Progenitor cell of endocrine pancreas (in vitro differentiated cells): ENCODE results near the gene AGAP9. TPM values are rescaled to one million over a fixed set of nuclear protein-coding genes. Genes with fewer than 3 reads are reported as not detected.
"Not testable (repeated sequence)": the region's sequence is repeated elsewhere in the genome, so short reads cannot be mapped to it uniquely, and the experiment has no call there.

Experiments
- DNase-seq: peaks from one replicate; pipeline ENCODE4 v3.0.0; 2021; ENCODE audit warnings: low spot score; ENCODE audit not compliant: unreplicated experiment
- H3K27ac Mint-ChIP-seq: 2 replicates; pipeline ENCODE4 v1.8.0; 2021; ENCODE audit warnings: mild to moderate bottlenecking, moderate library complexity, mixed read lengths
- H3K27me3 Mint-ChIP-seq: 2 replicates; pipeline ENCODE4 v1.8.0; 2021; ENCODE audit warnings: mixed read lengths
- H3K36me3 Mint-ChIP-seq: 2 replicates; pipeline ENCODE4 v1.8.0; 2022; ENCODE audit warnings: mixed read lengths; ENCODE audit not compliant: insufficient read depth
- H3K4me1 Mint-ChIP-seq: 2 replicates; pipeline ENCODE4 v1.8.0; 2021; ENCODE audit warnings: low read depth, mixed read lengths
- H3K4me3 Mint-ChIP-seq: 2 replicates; pipeline ENCODE4 v1.8.0; 2021; ENCODE audit warnings: low read depth, mild to moderate bottlenecking, moderate library complexity, mixed read lengths
- H3K9me3 Mint-ChIP-seq: 2 replicates; pipeline ENCODE4 v1.8.0; 2021; ENCODE audit warnings: low read depth, mixed read lengths
- long read RNA-seq: library from polyadenylated mRNA; unstranded; transcript quantifications from one replicate; pipeline ENCODE4 v2.0.0, GENCODE V29; 2020
- total RNA-seq: library from RNA; stranded (reverse); gene quantifications from 2 replicates; pipeline ENCODE4 v1.2.1, GENCODE V29; 2021

AGAP9 gene
- total RNA-seq, result 20.3 and 21.7 TPM in 2 replicates
- long read RNA-seq, partial matches to known transcripts, result 0 of 1 reads
- long read RNA-seq, other reads (novel, unspliced or antisense), result 1 of 1 reads

GRCh38 chr10:47523475-47523874, at the start of gene AGAP9:
TSS of gene AGAP9 (minus strand) at chr10:47523638. CDS start at chr10:47523526, 112 bp downstream.
- not testable (repeated sequence) for H3K36me3 Mint-ChIP-seq, DNase-seq, H3K27me3 Mint-ChIP-seq, H3K4me1 Mint-ChIP-seq, H3K4me3 Mint-ChIP-seq, H3K9me3 Mint-ChIP-seq, H3K27ac Mint-ChIP-seq

- not testable (repeated sequence) for H3K36me3 Mint-ChIP-seq, H3K27me3 Mint-ChIP-seq, H3K4me1 Mint-ChIP-seq, H3K9me3 Mint-ChIP-seq, H3K27ac Mint-ChIP-seq, H3K4me3 Mint-ChIP-seq, DNase-seq
Measured at GRCh38 chr10:47571138-47571912, 47.9 kb upstream of the AGAP9 start.

- DNase-seq, H3K4me3 Mint-ChIP-seq, H3K4me1 Mint-ChIP-seq, H3K27ac Mint-ChIP-seq, H3K9me3 Mint-ChIP-seq, H3K36me3 Mint-ChIP-seq, H3K27me3 Mint-ChIP-seq: not testable (repeated sequence)
Measured at GRCh38 chr10:47566757-47567156, 43.3 kb upstream of the AGAP9 start.

GRCh38 chr10:47566108-47566699, 42.8 kb upstream of the AGAP9 start:
- H3K27me3 Mint-ChIP-seq, H3K27ac Mint-ChIP-seq, H3K36me3 Mint-ChIP-seq, DNase-seq, H3K9me3 Mint-ChIP-seq, H3K4me1 Mint-ChIP-seq, H3K4me3 Mint-ChIP-seq: not testable (repeated sequence)

GRCh38 chr10:47565517-47565920, 42.1 kb upstream of the AGAP9 start:
- not testable (repeated sequence) for DNase-seq, H3K36me3 Mint-ChIP-seq, H3K27me3 Mint-ChIP-seq, H3K4me1 Mint-ChIP-seq, H3K9me3 Mint-ChIP-seq, H3K27ac Mint-ChIP-seq, H3K4me3 Mint-ChIP-seq

- not testable (repeated sequence) for H3K27me3 Mint-ChIP-seq, H3K27ac Mint-ChIP-seq, H3K4me3 Mint-ChIP-seq, H3K9me3 Mint-ChIP-seq, H3K36me3 Mint-ChIP-seq, H3K4me1 Mint-ChIP-seq, DNase-seq
Measured at GRCh38 chr10:47564953-47565352, 41.5 kb upstream of the AGAP9 start.

GRCh38 chr10:47564318-47564717, 40.9 kb upstream of the AGAP9 start:
- H3K9me3 Mint-ChIP-seq, H3K4me1 Mint-ChIP-seq, H3K4me3 Mint-ChIP-seq, DNase-seq, H3K36me3 Mint-ChIP-seq, H3K27ac Mint-ChIP-seq, H3K27me3 Mint-ChIP-seq: not testable (repeated sequence)

GRCh38 chr10:47560452-47560851, 37.0 kb upstream of the AGAP9 start:
- H3K9me3 Mint-ChIP-seq, H3K27ac Mint-ChIP-seq, H3K4me3 Mint-ChIP-seq, H3K4me1 Mint-ChIP-seq, DNase-seq, H3K36me3 Mint-ChIP-seq, H3K27me3 Mint-ChIP-seq: not testable (repeated sequence)

GRCh38 chr10:47559718-47560308, 36.4 kb upstream of the AGAP9 start:
- H3K36me3 Mint-ChIP-seq, H3K9me3 Mint-ChIP-seq, H3K4me3 Mint-ChIP-seq: not testable (repeated sequence)

GRCh38 chr10:47558109-47558508, 34.7 kb upstream of the AGAP9 start:
- not testable (repeated sequence) for H3K4me1 Mint-ChIP-seq, H3K4me3 Mint-ChIP-seq, H3K9me3 Mint-ChIP-seq, DNase-seq, H3K27me3 Mint-ChIP-seq, H3K36me3 Mint-ChIP-seq
- H3K27ac Mint-ChIP-seq, result peak overlapping the region; percentile 90

More at GRCh38 chr10:47559718-47560308, 36.4 kb upstream of the AGAP9 start:
- DNase-seq, H3K27me3 Mint-ChIP-seq, H3K4me1 Mint-ChIP-seq, H3K27ac Mint-ChIP-seq: not testable (repeated sequence)

- H3K9me3 Mint-ChIP-seq, H3K27me3 Mint-ChIP-seq, DNase-seq, H3K27ac Mint-ChIP-seq, H3K4me1 Mint-ChIP-seq, H3K4me3 Mint-ChIP-seq, H3K36me3 Mint-ChIP-seq: not testable (repeated sequence)
Measured at GRCh38 chr10:47557616-47558015, 34.2 kb upstream of the AGAP9 start.

GRCh38 chr10:47555334-47555733, 31.9 kb upstream of the AGAP9 start:
- H3K4me3 Mint-ChIP-seq, H3K27me3 Mint-ChIP-seq, H3K27ac Mint-ChIP-seq, H3K36me3 Mint-ChIP-seq, H3K4me1 Mint-ChIP-seq, DNase-seq, H3K9me3 Mint-ChIP-seq: not testable (repeated sequence)

- H3K9me3 Mint-ChIP-seq, H3K36me3 Mint-ChIP-seq, H3K27me3 Mint-ChIP-seq, H3K4me1 Mint-ChIP-seq, DNase-seq: not testable (repeated sequence)
- Mint-ChIP-seq H3K27ac (peak overlapping the region; percentile 24), H3K4me3 (peak overlapping the region; percentile 55)
Measured at GRCh38 chr10:47554552-47554951, 31.1 kb upstream of the AGAP9 start.
